Putamen (tissue), 1 donor: ENCODE measurements around the gene USP11.
"Not testable (repeated sequence)": the region's sequence is repeated elsewhere in the genome, so short reads cannot be mapped to it uniquely, and the experiment has no call there.

Experiments
- DNase-seq: peaks from one replicate; pipeline ENCODE4 v3.0.0-alpha.2; 2016; ENCODE audit warnings: low spot score

Gene USP11

DNA sequence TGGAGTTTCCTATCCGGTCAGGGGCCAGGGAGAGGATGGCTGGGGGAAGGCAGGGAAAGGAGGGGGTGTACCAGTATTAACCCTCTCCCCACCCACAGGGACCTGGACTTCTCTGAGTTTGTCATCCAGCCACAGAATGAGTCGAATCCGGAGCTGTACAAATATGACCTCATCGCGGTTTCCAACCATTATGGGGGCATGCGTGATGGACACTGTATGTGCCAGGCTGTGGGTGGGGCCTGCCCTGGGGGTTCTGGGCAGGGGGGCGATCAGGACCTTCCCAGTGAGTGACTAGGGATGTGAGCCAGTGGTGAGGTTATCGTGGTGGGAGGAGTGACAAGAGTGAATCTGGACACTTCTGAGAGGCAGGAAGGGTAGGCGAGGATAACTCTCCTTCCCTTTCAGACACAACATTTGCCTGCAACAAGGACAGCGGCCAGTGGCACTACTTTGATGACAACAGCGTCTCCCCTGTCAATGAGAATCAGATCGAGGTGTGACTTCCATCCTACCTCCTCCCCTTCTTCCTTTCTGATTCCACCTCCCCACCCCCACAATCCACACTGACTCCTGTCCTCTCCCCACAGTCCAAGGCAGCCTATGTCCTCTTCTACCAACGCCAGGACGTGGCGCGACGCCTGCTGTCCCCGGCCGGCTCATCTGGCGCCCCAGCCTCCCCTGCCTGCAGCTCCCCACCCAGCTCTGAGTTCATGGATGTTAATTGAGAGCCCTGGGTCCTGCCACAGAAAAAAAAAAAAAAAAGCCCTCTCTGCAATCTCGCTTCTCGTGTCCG lies 14.6 kb downstream of the USP11 start:
- DNase-seq, result no peak

DNA sequence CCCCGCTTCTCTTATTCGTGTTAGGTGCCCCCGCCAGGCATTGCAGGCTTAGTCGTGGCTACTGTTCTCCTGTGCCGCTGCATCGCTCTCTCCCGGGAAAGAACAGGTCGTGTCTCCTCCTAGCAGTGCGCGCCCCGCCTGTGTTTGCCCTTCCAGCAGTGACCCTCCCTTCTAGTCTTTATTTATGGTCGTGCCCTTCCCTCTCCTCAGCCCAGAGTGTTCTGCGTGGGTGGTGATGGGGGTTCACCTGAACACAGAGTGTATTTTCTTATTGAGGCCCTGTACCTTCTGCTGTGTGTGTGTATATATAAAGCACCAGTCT lies 15.2 kb downstream of the USP11 start:
- DNase-seq, result no peak

DNA sequence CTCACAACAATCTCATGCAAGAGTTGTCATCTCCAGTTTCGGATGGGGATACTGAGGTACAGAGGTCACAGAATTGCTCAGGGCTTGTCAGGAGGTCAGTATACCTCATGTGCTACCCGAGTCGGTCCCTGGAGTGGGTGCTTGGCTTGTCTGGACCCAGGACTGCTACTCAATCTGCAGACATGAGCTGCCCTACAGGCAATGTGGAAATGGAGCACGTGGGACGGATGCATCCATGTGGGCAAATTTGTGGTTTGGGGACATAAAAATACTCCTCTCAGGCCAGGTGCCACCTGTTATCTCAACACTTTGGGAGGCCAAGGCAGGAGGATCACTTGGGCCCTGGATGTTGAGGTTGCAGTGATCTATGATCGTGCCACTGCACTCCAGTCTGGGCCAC lies 15.8 kb downstream of the USP11 start:
- no peak for DNase-seq

GRCh38 chrX:47250017-47250347 lies 17.2 kb downstream of the USP11 start:
- no peak for DNase-seq

- not testable (repeated sequence) for DNase-seq
Observed at GRCh38 chrX:47257620-47258019, 24.8 kb downstream of the USP11 start.

GRCh38 chrX:47264483-47265173 lies 31.8 kb downstream of the USP11 start:
- no peak for DNase-seq

DNA sequence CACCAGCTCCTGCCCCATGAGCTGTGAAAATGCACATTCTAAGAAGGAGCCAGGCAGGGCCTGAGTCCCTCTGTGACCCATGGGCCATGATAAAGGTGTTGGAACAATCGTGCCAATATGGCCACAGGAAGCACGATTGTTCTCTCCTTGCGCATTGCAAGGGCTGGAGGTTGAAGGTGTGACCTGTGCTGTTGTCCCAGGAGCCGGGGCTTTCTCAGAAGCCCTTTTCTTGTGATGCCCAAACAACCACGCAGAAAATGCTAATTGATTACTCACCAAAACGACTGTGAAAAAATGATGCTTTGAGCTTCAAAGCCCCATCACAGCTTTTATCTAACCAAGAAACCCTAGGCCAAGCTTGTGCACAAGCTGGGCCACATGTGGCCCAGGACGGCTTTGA lies 33.8 kb downstream of the USP11 start:
- no peak for DNase-seq

GRCh38 chrX:47272013-47272408 lies 39.2 kb downstream of the USP11 start:
- DNase-seq, result no peak

DNA sequence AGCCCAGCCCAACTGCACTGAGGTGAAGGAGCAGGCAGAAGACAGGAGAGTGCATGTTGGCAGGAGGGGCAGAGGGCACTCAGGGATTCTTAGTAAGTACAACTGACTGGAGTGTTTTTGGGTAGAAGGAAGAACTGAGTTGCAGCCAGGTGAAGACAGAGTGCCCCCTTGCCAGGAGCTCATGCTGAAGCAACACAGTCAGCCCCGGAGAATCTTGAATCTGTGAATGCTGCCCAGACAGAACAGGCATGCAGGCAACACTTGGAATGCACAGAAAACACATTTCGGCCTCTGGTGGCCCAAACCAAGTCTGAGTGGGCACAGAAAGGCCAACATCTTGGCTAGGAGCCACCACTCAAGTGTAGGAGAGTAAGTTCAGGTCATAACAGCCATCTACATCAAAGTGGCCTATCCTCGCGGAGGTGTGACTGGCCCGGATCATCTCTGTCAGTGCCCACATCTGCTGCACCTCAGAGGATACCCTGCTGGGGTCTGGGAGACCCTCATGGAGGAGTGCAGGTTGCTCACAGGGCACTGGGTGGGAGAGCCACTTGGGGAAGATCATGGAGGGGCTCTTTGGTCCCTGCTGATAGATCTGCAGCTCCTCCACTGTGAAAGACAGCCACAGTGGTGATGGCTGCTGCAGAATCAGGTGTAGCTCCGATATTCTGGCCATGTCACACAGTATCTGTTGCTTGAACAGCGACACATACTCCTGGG lies 40.4 kb downstream of the USP11 start:
- DNase-seq, result no peak

DNA sequence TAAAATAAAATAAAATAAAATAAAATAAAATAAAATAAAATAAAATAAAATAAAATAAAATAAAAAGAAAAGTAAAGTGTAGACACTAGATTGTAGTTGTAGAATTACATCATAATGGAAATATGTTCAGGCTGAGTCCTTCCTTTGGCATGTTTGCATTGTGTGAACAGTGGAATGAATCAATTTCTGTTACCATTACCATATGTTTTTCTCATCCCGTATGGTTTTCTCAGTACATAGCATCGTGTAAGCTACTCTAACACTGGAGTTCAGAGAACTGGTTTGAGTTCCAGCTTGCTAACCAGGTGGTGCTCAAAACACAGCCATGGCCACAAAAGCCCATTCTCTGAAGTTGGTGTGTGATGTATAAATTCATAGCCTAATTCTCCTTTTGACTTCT lies 45.9 kb downstream of the USP11 start:
- DNase-seq, result no peak

DNA sequence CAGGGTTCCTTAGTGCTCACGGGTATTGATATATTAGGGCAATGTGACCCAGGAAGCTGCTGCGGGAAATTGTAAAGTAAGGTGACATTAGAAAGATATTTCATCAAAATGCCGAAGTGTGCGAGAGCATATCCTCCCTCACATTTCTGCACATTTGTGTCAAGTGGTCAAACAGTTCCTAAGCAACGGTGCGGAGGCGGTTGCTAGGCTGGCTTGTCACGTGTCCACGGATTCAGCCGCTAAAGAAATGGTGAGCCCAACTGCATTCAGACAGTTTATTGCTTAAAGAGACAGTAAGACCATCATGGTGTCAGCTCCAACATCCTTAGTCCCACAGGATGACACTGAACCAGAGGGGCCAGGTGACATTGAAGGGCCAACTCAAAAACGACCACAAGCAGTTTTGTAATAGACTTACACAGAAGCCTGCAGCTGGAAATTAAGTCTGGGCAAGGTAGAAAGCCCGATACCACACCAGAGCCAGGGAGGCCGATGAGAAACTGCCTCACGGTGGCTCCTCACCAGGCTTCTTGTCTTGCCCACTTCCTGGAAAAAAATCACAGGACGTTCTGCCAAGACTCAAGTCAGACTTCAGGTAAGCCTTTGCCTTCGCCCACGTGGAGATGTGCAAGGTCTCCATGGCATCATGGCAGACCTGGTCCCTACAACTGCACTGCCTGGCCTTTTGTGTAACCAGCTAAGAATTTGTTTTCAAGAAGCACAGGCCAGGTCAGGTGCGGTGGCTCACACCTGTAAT lies 50.4 kb downstream of the USP11 start:
- peak; percentile 1 for DNase-seq

- DNase-seq, result not testable (repeated sequence)
Observed at GRCh38 chrX:47284616-47285015, 51.8 kb downstream of the USP11 start.

- no peak for DNase-seq
Observed at GRCh38 chrX:47285836-47286320, 53.1 kb downstream of the USP11 start.

GRCh38 chrX:47293106-47293505 lies 60.3 kb downstream of the USP11 start:
- DNase-seq, result no peak

DNA sequence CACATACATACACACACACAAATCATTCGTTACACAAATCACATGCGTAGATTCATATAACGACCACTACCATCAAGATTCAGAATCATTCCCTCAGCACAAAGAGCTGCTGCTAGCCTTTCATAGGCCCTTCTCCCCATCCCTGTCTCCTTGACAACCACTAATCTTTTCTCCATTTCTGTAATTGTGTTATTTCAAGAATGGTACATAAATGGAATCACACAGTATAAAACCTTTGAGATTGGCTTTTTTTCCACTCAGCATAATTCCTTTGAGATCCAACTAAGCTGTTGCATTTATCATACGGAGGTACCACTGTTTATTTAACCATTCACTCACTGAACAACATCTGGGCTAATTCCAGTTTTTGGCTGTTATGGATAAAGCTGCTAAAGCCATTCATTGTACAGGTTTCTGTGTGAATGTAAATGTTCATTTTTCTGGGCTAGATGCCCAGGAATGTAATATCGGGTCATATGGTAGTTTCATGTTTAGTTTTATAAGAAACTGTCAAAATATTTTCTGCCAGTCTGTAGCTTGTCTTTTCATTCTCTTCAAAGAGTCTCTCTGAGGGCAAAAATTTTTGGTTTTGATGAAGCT lies 64.1 kb downstream of the USP11 start:
- no peak for DNase-seq

GRCh38 chrX:47297874-47298273 lies 65.1 kb downstream of the USP11 start:
- DNase-seq, result no peak
